Measurements from ENCODE around the gene ADGRG4. TPM values are rescaled to one million over a fixed set of nuclear protein-coding genes. Genes with fewer than 3 reads are reported as not detected.
"Not testable (repeated sequence)": the region's sequence is repeated elsewhere in the genome, so short reads cannot be mapped to it uniquely, and the experiment has no call there.

The ADGRG4 gene
- polyA plus RNA-seq, 1 of the 3 experiments (the other 2 are of a cell fraction) = not detected

GRCh38 chrX:136273986-136274385 is 26.8 kb upstream of the ADGRG4 start:
- 33% methylated on average over 1 of the region's 1 CpG for WGBS (ENCODE audit: low lambda C conversion rate)
- Histone ChIP-seq H3K4me1 (ENCODE audit: control insufficient read depth in 1 of 2, insufficient read depth in 2 of 2, low read depth in 1 of 2, low read length in 1 of 2) (no peaks in the 10 kb centered on the region), H3K27ac (ENCODE audit: low read depth in 2 of 2, low read length in 1 of 2) (no peak overlapping the region), H3K36me3 (replicated peaks in 1 of 2; ENCODE audit: control insufficient read depth in 1 of 2, insufficient read depth in 2 of 2, low read length in 1 of 2) (no peaks in the 10 kb centered on the region), H2AFZ (ENCODE audit: low read depth) (no peak overlapping the region), H3K9me3 (no peaks in the 10 kb centered on the region), H3F3A (replicated peaks; ENCODE audit: insufficient read depth) (no peaks in the 10 kb centered on the region), H3K4me2 (no peak overlapping the region), H3K9ac (no peak overlapping the region), H3K9me2 (no peaks in the 10 kb centered on the region), H3K79me2 (ENCODE audit: insufficient read depth) (no peaks in the 10 kb centered on the region), H4K20me1 (ENCODE audit: insufficient read depth) (no peaks in the 10 kb centered on the region), H3K4me3 (ENCODE audit: low read depth in 2 of 2, low read length in 1 of 2) (no peak overlapping the region), H3K27me3 (ENCODE audit: insufficient read depth) (peaks cover 10% of the 10 kb centered on the region; the same call in 1 of the 2 replicates)
- POLR2A ChIA-PET = no interaction called here
- CTCF ChIA-PET = no interaction called here
- no peak for TF ChIP-seq TAF1 (IDR thresholded peaks at IDR 0.05; ENCODE audit: borderline replicate concordance, low read depth, low read length)
- no peak for DNase-seq

GRCh38 chrX:136275553-136275952 is 25.2 kb upstream of the ADGRG4 start:
- Histone ChIP-seq H3F3A (replicated peaks; ENCODE audit: insufficient read depth) (no peaks in the 10 kb centered on the region), H3K9ac (no peak overlapping the region), H3K36me3 (replicated peaks in 1 of 2; ENCODE audit: control insufficient read depth in 1 of 2, insufficient read depth in 2 of 2, low read length in 1 of 2) (no peaks in the 10 kb centered on the region), H3K27ac (ENCODE audit: low read depth in 2 of 2, low read length in 1 of 2) (no peak overlapping the region), H3K9me2 (no peaks in the 10 kb centered on the region), H3K4me2 (no peak overlapping the region), H3K4me3 (ENCODE audit: low read depth in 2 of 2, low read length in 1 of 2) (no peak overlapping the region), H4K20me1 (ENCODE audit: insufficient read depth) (no peaks in the 10 kb centered on the region), H2AFZ (ENCODE audit: low read depth) (no peak overlapping the region), H3K79me2 (ENCODE audit: insufficient read depth) (no peaks in the 10 kb centered on the region), H3K27me3 (ENCODE audit: insufficient read depth) (peaks cover 10% of the 10 kb centered on the region; the same call in 1 of the 2 replicates), H3K4me1 (ENCODE audit: control insufficient read depth in 1 of 2, insufficient read depth in 2 of 2, low read depth in 1 of 2, low read length in 1 of 2) (no peaks in the 10 kb centered on the region), H3K9me3 (no peaks in the 10 kb centered on the region)
- DNase-seq = no peak
- 46% methylated on average over 4 of the region's 4 CpGs for WGBS (ENCODE audit: low lambda C conversion rate)
- ChIA-PET POLR2A (no interaction called here), CTCF (no interaction called here)
- TF ChIP-seq RFX5 (IDR thresholded peaks at IDR 0.05; ENCODE audit: low read length) (no peak), REST (IDR thresholded peaks at IDR 0.05; ENCODE audit: low read depth, low read length) (peak; percentile 51; the same call in 1 of the 2 replicates)

- H3K27me3 ChIP-seq (ENCODE audit: insufficient read depth); H3K9ac ChIP-seq; H3K4me1 ChIP-seq (ENCODE audit: control insufficient read depth in 1 of 2, insufficient read depth in 2 of 2, low read depth in 1 of 2, low read length in 1 of 2); H4K20me1 ChIP-seq (ENCODE audit: insufficient read depth); H3K9me2 ChIP-seq; H3K4me3 ChIP-seq (ENCODE audit: low read depth in 2 of 2, low read length in 1 of 2); DNase-seq; H3K36me3 ChIP-seq (replicated peaks in 1 of 2; ENCODE audit: control insufficient read depth in 1 of 2, insufficient read depth in 2 of 2, low read length in 1 of 2); H3K9me3 ChIP-seq; H3K79me2 ChIP-seq (ENCODE audit: insufficient read depth); H3F3A ChIP-seq (replicated peaks; ENCODE audit: insufficient read depth); H3K27ac ChIP-seq (ENCODE audit: low read depth in 2 of 2, low read length in 1 of 2); H2AFZ ChIP-seq (ENCODE audit: low read depth); POLR2A ChIA-PET; H3K4me2 ChIP-seq: not testable (repeated sequence)
- CTCF ChIA-PET = interaction anchor here (0.9 to 1.5 kb wide), 3 partner anchors 18 to 638 kb away, joined by 3 read pairs; no protein-coding TSS in a partner anchor
- 40% methylated on average over 5 of the region's 5 CpGs for WGBS (ENCODE audit: low lambda C conversion rate)
Observed at GRCh38 chrX:136286375-136286774, 14.4 kb upstream of the ADGRG4 start.

Data from SK-N-SH (cell line).